Measurements from ENCODE around the gene NPHS2. TPM values are rescaled to one million over a fixed set of nuclear protein-coding genes. Genes with fewer than 3 reads are reported as not detected.

Gene NPHS2
- total and polyA plus RNA-seq, 8 donors, result 0.55 TPM; not detected in 7

DNA sequence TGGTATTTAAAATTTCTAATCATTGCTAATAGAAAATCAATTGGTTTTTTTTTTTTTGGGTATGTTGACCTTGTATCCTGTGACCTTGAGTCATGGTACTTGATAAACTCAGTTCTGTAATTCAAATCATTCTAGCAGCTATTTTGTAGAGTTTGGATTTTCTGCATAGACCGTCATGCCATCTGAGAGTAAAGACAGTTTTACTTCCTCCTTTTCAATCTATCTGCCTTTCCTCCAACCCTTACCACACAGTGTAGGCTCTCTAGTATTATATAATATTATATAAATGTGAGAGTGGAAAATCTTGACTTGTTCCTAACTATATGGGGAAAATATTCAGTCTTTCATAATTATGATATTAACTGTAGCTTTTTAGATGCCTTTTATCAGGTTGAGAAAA is 22.9 kb upstream of the NPHS2 start:
- DNase-seq, result no peak
- Histone ChIP-seq H3K9me3 (peaks cover 0 to 6% (median 5%) of the 10 kb centered on the region in 4 donors), H3K36me3 (no peaks in the 10 kb centered on the region), H3K4me3 (no peak overlapping the region), H3K27ac (no peak overlapping the region), H3K27me3 (peaks cover 0 to 7% (median 0%) of the 10 kb centered on the region in 3 donors), H3K4me1 (no peaks in the 10 kb centered on the region)
- TF ChIP-seq POLR2AphosphoS5 (IDR thresholded peaks at IDR 0.05), result no peak
- TF ChIP-seq, protein P1, sequence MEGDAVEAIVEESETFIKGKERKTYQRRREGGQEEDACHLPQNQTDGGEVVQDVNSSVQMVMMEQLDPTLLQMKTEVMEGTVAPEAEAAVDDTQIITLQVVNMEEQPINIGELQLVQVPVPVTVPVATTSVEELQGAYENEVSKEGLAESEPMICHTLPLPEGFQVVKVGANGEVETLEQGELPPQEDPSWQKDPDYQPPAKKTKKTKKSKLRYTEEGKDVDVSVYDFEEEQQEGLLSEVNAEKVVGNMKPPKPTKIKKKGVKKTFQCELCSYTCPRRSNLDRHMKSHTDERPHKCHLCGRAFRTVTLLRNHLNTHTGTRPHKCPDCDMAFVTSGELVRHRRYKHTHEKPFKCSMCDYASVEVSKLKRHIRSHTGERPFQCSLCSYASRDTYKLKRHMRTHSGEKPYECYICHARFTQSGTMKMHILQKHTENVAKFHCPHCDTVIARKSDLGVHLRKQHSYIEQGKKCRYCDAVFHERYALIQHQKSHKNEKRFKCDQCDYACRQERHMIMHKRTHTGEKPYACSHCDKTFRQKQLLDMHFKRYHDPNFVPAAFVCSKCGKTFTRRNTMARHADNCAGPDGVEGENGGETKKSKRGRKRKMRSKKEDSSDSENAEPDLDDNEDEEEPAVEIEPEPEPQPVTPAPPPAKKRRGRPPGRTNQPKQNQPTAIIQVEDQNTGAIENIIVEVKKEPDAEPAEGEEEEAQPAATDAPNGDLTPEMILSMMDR (IDR thresholded peaks at IDR 0.05), result no peak
- intact Hi-C loops (cut with DNase I; ENCODE audit: low total_unique reads), result no loop called here
- WGBS, 5 donors, result 58 to 74% (median 67%) methylated on average over 1 of the region's 1 CpG

DNA sequence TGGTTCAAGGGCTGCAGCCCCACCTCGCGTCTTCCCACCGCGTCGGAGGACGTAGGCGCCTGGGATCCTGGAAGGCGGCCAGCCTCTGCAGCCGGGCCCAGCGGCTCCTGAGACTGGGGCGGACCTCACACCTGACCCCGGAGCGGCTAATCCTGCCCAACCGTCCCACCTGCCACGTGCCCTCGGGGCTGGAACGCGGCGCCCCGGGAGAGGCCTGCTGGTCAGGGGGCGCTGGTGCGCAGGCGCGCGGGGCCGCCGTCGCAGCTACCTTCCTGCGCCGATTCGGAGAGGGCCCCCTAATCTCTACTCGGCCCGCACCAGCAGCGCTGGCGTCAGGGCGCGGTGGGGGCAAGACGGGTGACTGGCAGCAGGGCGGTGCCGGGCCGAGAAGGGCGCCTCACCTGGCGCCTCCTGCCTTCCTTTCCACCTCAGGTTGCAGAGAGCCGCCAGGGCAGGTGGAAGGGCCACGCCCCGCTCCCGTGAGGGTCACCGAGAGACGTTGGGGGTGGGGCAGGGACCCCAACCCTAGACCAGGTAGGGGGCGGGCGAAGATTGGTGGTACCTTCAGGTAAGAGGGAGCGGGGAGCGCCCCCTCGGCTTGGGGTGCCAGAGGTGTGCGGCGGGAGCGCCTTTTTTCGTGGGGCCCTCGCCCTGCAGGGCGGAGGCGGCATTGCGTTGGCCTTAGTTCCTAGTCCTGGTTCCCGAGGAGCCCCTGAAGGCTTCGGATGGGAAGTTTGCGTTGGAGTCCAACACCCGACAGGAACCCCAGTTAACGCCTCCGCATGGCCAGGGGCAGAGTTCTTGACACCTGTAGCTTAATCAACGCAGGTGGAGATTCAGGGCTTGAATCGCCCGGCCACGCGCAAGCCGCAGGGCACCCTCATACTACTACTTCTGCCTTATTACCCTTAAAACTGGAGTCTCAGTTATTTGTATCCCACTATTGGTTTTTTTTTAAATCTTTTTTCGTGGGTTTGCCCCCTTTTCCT is 16.1 kb upstream of the NPHS2 start, which contains the start of gene TDRD5:
TSS of gene TDRD5 (plus strand) at position 241 of the 989 bp plus-strand sequence. CDS start 784 bp downstream, outside the sequence.
- Histone ChIP-seq H3K4me1 (peaks cover 5 to 10% (median 8%) of the 10 kb centered on the region in 4 donors), H3K4me3 (peak within 1 kb of the TSS; percentile 26 to 36 (median 26)), H3K36me3 (no peaks in the 10 kb centered on the region), H3K9me3 (peaks cover 0 to 4% (median 0%) of the 10 kb centered on the region in 4 donors), H3K27ac (peak within 1 kb of the TSS in 2 of 5 donors; percentile 5 to 32), H3K27me3 (peaks cover 0 to 29% (median 10%) of the 10 kb centered on the region in 3 donors)
- intact Hi-C loops (cut with DNase I; ENCODE audit: low total_unique reads), result no loop called here
- 22 to 29% (median 24%) methylated on average over 40 to 75 of the region's 75 CpGs for WGBS, 5 donors
- peak; percentile 69 to 89 for DNase-seq
- TF ChIP-seq, protein P1 (IDR thresholded peaks at IDR 0.05), result no peak
- TF ChIP-seq POLR2A (IDR thresholded peaks at IDR 0.05) (no peak), EP300 (IDR thresholded peaks at IDR 0.05) (no peak), POLR2AphosphoS5 (IDR thresholded peaks at IDR 0.05) (no peak)

DNA sequence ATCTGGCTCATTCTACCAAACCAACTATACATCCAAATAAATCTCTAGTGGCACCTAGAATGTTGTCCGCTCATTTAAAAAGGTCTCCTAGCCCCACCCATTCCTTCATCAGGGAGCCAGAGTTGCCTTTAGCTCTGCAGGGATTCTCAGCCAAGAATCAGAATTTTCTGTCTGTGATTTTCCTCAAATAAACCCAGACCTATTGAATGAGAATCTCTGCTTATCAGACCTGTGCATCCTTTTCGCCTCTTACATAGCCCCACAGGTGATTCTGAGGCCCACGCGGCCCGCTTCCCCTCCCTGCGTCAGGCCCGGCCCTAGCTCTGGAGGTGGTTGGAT is 15.5 kb upstream of the NPHS2 start:
- DNase-seq, result no peak
- no peak for TF ChIP-seq POLR2A (IDR thresholded peaks at IDR 0.05)
- no peak for TF ChIP-seq EP300 (IDR thresholded peaks at IDR 0.05)
- no peak for TF ChIP-seq POLR2AphosphoS5 (IDR thresholded peaks at IDR 0.05)
- TF ChIP-seq, protein P1 (IDR thresholded peaks at IDR 0.05), result no peak
- intact Hi-C loops (cut with DNase I; ENCODE audit: low total_unique reads), result no loop called here
- H3K9me3 ChIP-seq, result peaks cover 0 to 4% (median 0%) of the 10 kb centered on the region in 4 donors
- no peaks in the 10 kb centered on the region for H3K36me3 ChIP-seq
- H3K27ac ChIP-seq, result peak overlapping the region in 2 of 5 donors; percentile 5 to 32
- H3K27me3 ChIP-seq, result peaks cover 0 to 32% (median 14%) of the 10 kb centered on the region in 3 donors
- peaks cover 11 to 15% (median 13%) of the 10 kb centered on the region in 4 donors for H3K4me1 ChIP-seq
- 17 to 24% (median 21%) methylated on average over 7 of the region's 7 CpGs for WGBS, 5 donors
- peak overlapping the region; percentile 26 to 36 (median 26) for H3K4me3 ChIP-seq

DNA sequence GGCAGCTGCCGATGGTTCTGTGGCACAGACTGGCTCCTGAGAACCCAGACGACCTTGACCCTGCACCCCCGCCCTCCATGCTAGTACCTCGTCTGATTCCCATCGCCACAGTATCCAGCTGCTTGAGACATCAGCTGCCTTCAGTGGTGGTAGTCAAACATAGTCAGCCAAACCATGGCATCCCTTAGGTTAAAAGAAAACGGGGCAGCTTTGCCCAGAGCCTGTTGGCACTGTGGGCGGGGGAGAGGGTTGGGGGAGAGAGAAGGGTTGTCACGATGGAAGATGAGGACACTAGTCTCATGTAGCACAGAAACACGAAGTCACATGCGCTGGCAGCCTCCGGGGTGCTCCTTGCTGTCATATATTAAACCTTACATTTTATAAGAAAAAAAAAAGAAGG is 14.9 kb upstream of the NPHS2 start:
- Histone ChIP-seq H3K9me3 (peaks cover 0 to 4% (median 0%) of the 10 kb centered on the region in 4 donors), H3K4me3 (no peak overlapping the region), H3K27me3 (peaks cover 0 to 34% (median 17%) of the 10 kb centered on the region in 3 donors), H3K36me3 (no peaks in the 10 kb centered on the region), H3K27ac (peak overlapping the region in 1 of 5 donors; percentile 5), H3K4me1 (peaks cover 11 to 21% (median 16%) of the 10 kb centered on the region in 4 donors)
- DNase-seq, result no peak
- WGBS, 5 donors, result 82 to 92% (median 88%) methylated on average over 11 of the region's 11 CpGs
- intact Hi-C loops (cut with DNase I; ENCODE audit: low total_unique reads), result no loop called here
- TF ChIP-seq, protein P1 (IDR thresholded peaks at IDR 0.05), result no peak
- no peak for TF ChIP-seq POLR2A (IDR thresholded peaks at IDR 0.05)
- TF ChIP-seq EP300 (IDR thresholded peaks at IDR 0.05), result no peak
- TF ChIP-seq POLR2AphosphoS5 (IDR thresholded peaks at IDR 0.05), result no peak

Data from stomach (tissue), 9 donors.